ENCODE results near the gene CARD11. TPM values are rescaled to one million over a fixed set of nuclear protein-coding genes. Genes with fewer than 3 reads are reported as not detected.

CARD11 gene
- total and polyA plus RNA-seq, 2 of the 4 experiments (the other 2 are of a cell fraction) = 0.18 to 0.26 TPM

GRCh38 chr7:3080106-3080505 lies 36.4 kb upstream of the CARD11 start:
- ChIA-PET CTCF (no interaction called here), POLR2A (ENCODE audit: unreplicated experiment) (no interaction called here)
- Histone ChIP-seq H2AFZ (replicated peaks; ENCODE audit: low read length, poor library complexity) (no peak overlapping the region), H4K20me1 (ENCODE audit: insufficient read depth, low read length) (no peaks in the 10 kb centered on the region), H3K27ac (ENCODE audit: insufficient read depth, low read length) (no peak overlapping the region), H2BK15ac (ENCODE audit: low read depth, low read length) (no peak overlapping the region), H3K14ac (replicated peaks; ENCODE audit: low read depth, low read length) (no peak overlapping the region), H3K27me3 (ENCODE audit: control insufficient read depth, insufficient read depth, low read length) (no peaks in the 10 kb centered on the region; the same call in 1 of the 2 replicates), H2AK9ac (replicated peaks; ENCODE audit: low read depth, low read length, poor library complexity) (no peak overlapping the region), H2AK5ac (ENCODE audit: low read depth, low read length) (no peak overlapping the region), H4K8ac (ENCODE audit: low read depth in 2 of 2, low read length in 2 of 2) (no peak overlapping the region), H3K56ac (ENCODE audit: extremely low read depth, insufficient read depth, low read length) (no peak overlapping the region), H2BK5ac (ENCODE audit: low read depth, low read length, poor library complexity, severe bottlenecking) (no peak overlapping the region), H3K9me3 (ENCODE audit: control insufficient read depth, insufficient read depth, low read length) (peaks cover 7% of the 10 kb centered on the region), H3K4me2 (ENCODE audit: low read depth, low read length) (no peak overlapping the region), H2BK20ac (ENCODE audit: low read depth, low read length) (no peak overlapping the region), H3K4me1 (ENCODE audit: control insufficient read depth, insufficient read depth, low read length) (no peaks in the 10 kb centered on the region; the same call in 1 of the 2 replicates), H3K9ac (ENCODE audit: low read depth, low read length) (no peak overlapping the region), H4K91ac (ENCODE audit: insufficient read depth, low read depth, low read length) (no peak overlapping the region), H3K79me1 (ENCODE audit: low read depth in 1 of 2, low read length in 2 of 2) (no peaks in the 10 kb centered on the region), H3K4me3 (ENCODE audit: insufficient read depth, low read depth, low read length) (no peak overlapping the region), H3K18ac (ENCODE audit: low read depth, low read length) (no peak overlapping the region), H4K5ac (ENCODE audit: low read depth, low read length) (no peak overlapping the region), H3K4ac (ENCODE audit: low read depth, low read length) (no peak overlapping the region), H3K9me1 (ENCODE audit: insufficient read depth, low read length) (no peaks in the 10 kb centered on the region), H3K23ac (ENCODE audit: low read depth, low read length) (no peak overlapping the region), H3K36me3 (ENCODE audit: control insufficient read depth, insufficient read depth, low read length) (no peaks in the 10 kb centered on the region), H2BK120ac (ENCODE audit: low read depth, low read length) (no peak overlapping the region)
- no TSS peak for BruUV-seq (replicated peaks)
- in situ Hi-C loops (cut with MboI; ENCODE audit: low sequenced_read_pairs) = no loop called here
- no CpG with 5 or more reads among the region's 5 CpGs for WGBS, 2 experiments (ENCODE audit: extremely low coverage in 2 of 2, insufficient read length in 1 of 2)
- DNase-seq (no peak), ATAC-seq (ENCODE audit: low read depth) (no peak)
- dilution Hi-C loops (cut with HindIII; ENCODE audit: low sequenced_read_pairs, unreplicated experiment) = no loop called here
- intact Hi-C loops (cut with micrococcal nuclease) = no loop called here
- TF ChIP-seq MXI1 (IDR thresholded peaks at IDR 0.05; ENCODE audit: borderline replicate concordance, low read depth, low read length) (no peak), SMC3 (IDR thresholded peaks at IDR 0.05; ENCODE audit: low read depth, low read length) (no peak), CHD1 (IDR thresholded peaks at IDR 0.05; ENCODE audit: low read depth, low read length) (no peak), RCOR1 (IDR thresholded peaks at IDR 0.05; ENCODE audit: insufficient replicate concordance, low read length) (no peak), CTCF (conservative IDR thresholded peaks at IDR 0.05; ENCODE audit: low read depth, low read length) (no peak), ELK1 (IDR thresholded peaks at IDR 0.05; ENCODE audit: borderline replicate concordance, low read depth, low read length) (no peak), CEBPB (IDR thresholded peaks at IDR 0.05; ENCODE audit: low read depth, low read length) (no peak), NFE2L2 (IDR thresholded peaks at IDR 0.05; ENCODE audit: low read depth, low read length) (no peak), MAZ (IDR thresholded peaks at IDR 0.05; ENCODE audit: borderline replicate concordance, low read depth, low read length) (no peak), RAD21 (IDR thresholded peaks at IDR 0.05; ENCODE audit: low read length) (no peak), MAFK (IDR thresholded peaks at IDR 0.05; ENCODE audit: low read depth, low read length) (no peak), POLR2A (IDR thresholded peaks at IDR 0.05; ENCODE audit: low read depth, low read length) (no peak), RFX5 (IDR thresholded peaks at IDR 0.05; ENCODE audit: low read depth, low read length) (no peak), FOS (IDR thresholded peaks at IDR 0.05; ENCODE audit: low read depth, low read length) (no peak), BHLHE40 (IDR thresholded peaks at IDR 0.05; ENCODE audit: low read depth, low read length) (no peak), USF2 (IDR thresholded peaks at IDR 0.05; ENCODE audit: low read depth, low read length) (no peak)

Measured in IMR-90 (cell line).